H1 (cell line): Measurements from ENCODE around the gene TRAIP. TPM values are rescaled to one million over a fixed set of nuclear protein-coding genes. Genes with fewer than 3 reads are reported as not detected.

Experiments used
- CTCF ChIA-PET: fragments of 300-600 bp; sonication (Branson Sonifier 250); formaldehyde crosslinking; loops from one replicate; lab custom pipeline; 2021; ENCODE audit not compliant: partially characterized antibody; lab: Charles Lee
- POLR2A ChIA-PET: fragments of 300-600 bp; sonication (Branson Sonifier 250); formaldehyde crosslinking; loops from one replicate; lab custom pipeline; 2021; ENCODE audit warnings: inconsistent platforms; ENCODE audit not compliant: partially characterized antibody; lab: Charles Lee
- DNase-seq, 2 experiments: peaks; one replicate each; pipeline versions ENCODE4 v3.0.0 to v3.0.0-alpha.2; 2010 to 2022; ENCODE audit warnings: low spot score in 2 of 2, low read depth in 1 of 2, mixed read lengths in 1 of 2
- FAIRE-seq: peaks from 2 replicates; lab custom pipeline; 2011; peaks lifted over from hg19 to GRCh38; lab: Jason Lieb, UNC
- H2AFZ ChIP-seq: 2 replicates; pipeline ENCODE4 v1.8.1; 2012; ENCODE audit warnings: low read length, inconsistent platforms
- H2AK5ac ChIP-seq: 2 replicates; pipeline ENCODE4 v1.6.1; 2013; ENCODE audit warnings: low read depth, low read length
- H2BK120ac ChIP-seq: replicated peaks from 2 replicates; pipeline ENCODE3; 2013; ENCODE audit warnings: low read depth, low read length, inconsistent platforms
- H2BK12ac ChIP-seq: 2 replicates; pipeline ENCODE4 v1.6.1; 2013; ENCODE audit warnings: low read depth, low read length
- H2BK15ac ChIP-seq: 2 replicates; pipeline ENCODE4 v1.6.1; 2013; ENCODE audit warnings: low read length
- H2BK20ac ChIP-seq: 2 replicates; pipeline ENCODE4 v1.6.1; 2013; ENCODE audit warnings: low read length
- H2BK5ac ChIP-seq: 2 replicates; pipeline ENCODE4 v1.6.1; 2013; ENCODE audit warnings: low read depth, low read length
- H3K14ac ChIP-seq: 2 replicates; pipeline ENCODE4 v1.6.1; 2013; ENCODE audit warnings: inconsistent platforms; ENCODE audit not compliant: insufficient read length
- H3K18ac ChIP-seq: 2 replicates; pipeline ENCODE4 v1.6.1; 2013; ENCODE audit warnings: low read length; ENCODE audit errors: extremely low read depth
- H3K23ac ChIP-seq: 2 replicates; pipeline ENCODE4 v1.6.1; 2013; ENCODE audit warnings: inconsistent platforms; ENCODE audit not compliant: insufficient read length
- H3K23me2 ChIP-seq: 2 replicates; pipeline ENCODE4 v1.6.1; 2013; ENCODE audit warnings: low read depth, low read length
- H3K27ac ChIP-seq: 2 replicates; pipeline ENCODE4 v1.6.1; 2011; ENCODE audit warnings: low read depth, low read length, inconsistent platforms
- H3K27me3 ChIP-seq, 4 experiments: replicated peaks in 1 of 4; 1 replicate in 1 of 4; 2 replicates in 3 of 4; pipeline versions ENCODE4 v1.6.1 to v1.8.1; 2011 to 2013; ENCODE audit warnings: low read length in 3 of 4, mild to moderate bottlenecking in 3 of 4, inconsistent platforms in 2 of 4, mixed read lengths in 2 of 4, moderate library complexity in 1 of 4; ENCODE audit not compliant: control insufficient read depth in 3 of 4, insufficient read depth in 3 of 4; ENCODE audit errors: extremely low read depth in 1 of 4
- H3K36me3 ChIP-seq, 4 experiments: 2 replicates each; pipeline versions ENCODE4 v1.6.1 to v1.8.1; 2011 to 2013; ENCODE audit warnings: mild to moderate bottlenecking in 4 of 4, low read length in 3 of 4, moderate library complexity in 2 of 4, control low read depth in 1 of 4, inconsistent platforms in 1 of 4; ENCODE audit not compliant: insufficient read depth in 4 of 4, control insufficient read depth in 2 of 4
- H3K4ac ChIP-seq: replicated peaks from 2 replicates; pipeline ENCODE3; 2013; ENCODE audit warnings: low read length, low read depth, mixed read lengths, inconsistent platforms; ENCODE audit not compliant: insufficient read length
- H3K4me1 ChIP-seq, 4 experiments: replicated peaks in 1 of 4; 1 replicate in 1 of 4; 2 replicates in 3 of 4; pipeline versions ENCODE4 v1.6.1 to v1.8.1; 2011 to 2013; ENCODE audit warnings: low read length in 3 of 4, inconsistent platforms in 2 of 4, mixed read lengths in 1 of 4; ENCODE audit not compliant: insufficient read depth in 4 of 4, control insufficient read depth in 3 of 4
- H3K4me2 ChIP-seq, 2 experiments: 2 replicates each; pipeline versions ENCODE4 v1.6.1 to v1.8.1; 2011 to 2013; ENCODE audit warnings: low read depth in 2 of 2, low read length in 2 of 2, control low read depth in 1 of 2, inconsistent platforms in 1 of 2, mild to moderate bottlenecking in 1 of 2; ENCODE audit not compliant: insufficient read depth in 1 of 2
- H3K4me3 ChIP-seq, 4 experiments: fragments of 200-600, 300-600 bp in 1 of 4; sonication (generic), shearing (Covaris generic), sonication (Bioruptor Twin) in 1 of 4; 2 replicates each; pipeline versions ENCODE4 v1.5.1 to v1.8.1; 2011 to 2016; ENCODE audit warnings: low read length in 4 of 4, low read depth in 3 of 4, control low read depth in 2 of 4, inconsistent platforms in 2 of 4, mild to moderate bottlenecking in 2 of 4, mixed read lengths in 1 of 4, moderate library complexity in 1 of 4; ENCODE audit not compliant: insufficient read depth in 2 of 4; ENCODE audit errors: extremely low read depth in 1 of 4
- H3K56ac ChIP-seq: replicated peaks from 2 replicates; pipeline ENCODE3; 2013; ENCODE audit warnings: low read depth, mild to moderate bottlenecking, mixed read lengths, low read length, inconsistent platforms; ENCODE audit not compliant: insufficient read length
- H3K79me1 ChIP-seq: 2 replicates; pipeline ENCODE4 v1.6.1; 2013; ENCODE audit warnings: low read depth, low read length, control low read depth
- H3K79me2 ChIP-seq, 2 experiments: 2 replicates each; pipeline versions ENCODE4 v1.6.1 to v1.8.1; 2012 to 2013; ENCODE audit warnings: low read length in 2 of 2, mild to moderate bottlenecking in 2 of 2, inconsistent platforms in 1 of 2; ENCODE audit not compliant: insufficient read depth in 2 of 2, control insufficient read depth in 1 of 2
- H3K9ac ChIP-seq, 4 experiments: replicated peaks in 1 of 4; 1 replicate in 1 of 4; 2 replicates in 3 of 4; pipeline versions ENCODE4 v1.6.1 to v1.8.1; 2011 to 2013; ENCODE audit warnings: low read depth in 3 of 4, low read length in 3 of 4, control low read depth in 2 of 4, mild to moderate bottlenecking in 2 of 4, moderate library complexity in 2 of 4, inconsistent platforms in 1 of 4; ENCODE audit errors: extremely low read depth in 1 of 4
- H3K9me3 ChIP-seq, 2 experiments: 2 replicates each; pipeline versions ENCODE4 v1.6.1 to v1.8.1; 2012 to 2013; ENCODE audit warnings: mild to moderate bottlenecking in 2 of 2, moderate library complexity in 2 of 2, control low read depth in 1 of 2, inconsistent platforms in 1 of 2, low read depth in 1 of 2, low read length in 1 of 2, mixed read lengths in 1 of 2; ENCODE audit not compliant: insufficient read depth in 2 of 2
- H4K20me1 ChIP-seq, 2 experiments: replicated peaks in 1 of 2; 2 replicates each; pipeline versions ENCODE3 to v1.8.1; 2011 to 2013; ENCODE audit warnings: inconsistent platforms in 2 of 2, low read length in 2 of 2, mild to moderate bottlenecking in 1 of 2; ENCODE audit not compliant: insufficient read depth in 2 of 2, control insufficient read depth in 1 of 2
- H4K5ac ChIP-seq: 2 replicates; pipeline ENCODE4 v1.6.1; 2013; ENCODE audit warnings: low read length, low read depth, mixed read lengths, inconsistent platforms; ENCODE audit not compliant: insufficient read length
- H4K8ac ChIP-seq: 2 replicates; pipeline ENCODE4 v1.8.0; 2013; ENCODE audit warnings: mild to moderate bottlenecking, moderate library complexity, low read length, inconsistent platforms; ENCODE audit not compliant: insufficient read depth; ENCODE audit errors: extremely low read depth
- H4K91ac ChIP-seq: replicated peaks from 2 replicates; pipeline ENCODE3; 2013; ENCODE audit warnings: low read length, mixed read lengths, inconsistent platforms; ENCODE audit not compliant: insufficient read length
- BRCA1 ChIP-seq: IDR thresholded peaks from 2 replicates; pipeline ENCODE4 v1.6.1; 2012; ENCODE audit warnings: low read depth, low read length, improper control_type of control experiment
- CTBP2 ChIP-seq: IDR thresholded peaks from 2 replicates; pipeline ENCODE4 v1.7.0; 2011; ENCODE audit warnings: borderline replicate concordance, mild to moderate bottlenecking, moderate library complexity, mixed read lengths, low read length; ENCODE audit not compliant: insufficient read depth, insufficient read length
- FOSL1 ChIP-seq: IDR thresholded peaks from 2 replicates; pipeline ENCODE4 v1.6.1; 2011; ENCODE audit warnings: mild to moderate bottlenecking, low read depth, low read length, moderate library complexity; ENCODE audit not compliant: insufficient read depth
- GTF2F1 ChIP-seq: IDR thresholded peaks from 2 replicates; pipeline ENCODE4 v1.6.1; 2012; ENCODE audit warnings: low read depth, low read length, improper control_type of control experiment, borderline replicate concordance
- HDAC6 ChIP-seq: IDR thresholded peaks from one replicate; pipeline ENCODE4 v1.7.1; 2012; ENCODE audit warnings: low read depth, mild to moderate bottlenecking, inconsistent platforms, low read length, moderate library complexity
- MAFK ChIP-seq: IDR thresholded peaks from 2 replicates; pipeline ENCODE4 v1.6.1; 2012; ENCODE audit warnings: low read depth, mild to moderate bottlenecking, improper control_type of control experiment, low read length
- SIN3A ChIP-seq, 2 experiments: IDR thresholded peaks in 1 of 2; conservative IDR thresholded peaks in 1 of 2; 2 replicates each; pipeline ENCODE4 v1.6.1; 2011 to 2012; ENCODE audit warnings: low read length in 2 of 2, improper control_type of control experiment in 1 of 2, low read depth in 1 of 2, mild to moderate bottlenecking in 1 of 2
- SP4 ChIP-seq: IDR thresholded peaks from 2 replicates; pipeline ENCODE4 v1.6.1; 2012; ENCODE audit warnings: low read length, inconsistent platforms
- TAF7 ChIP-seq: optimal IDR thresholded peaks from 2 replicates; pipeline ENCODE3; 2011; ENCODE audit warnings: low read depth, mild to moderate bottlenecking, inconsistent platforms, low read length, moderate library complexity, borderline replicate concordance
- TEAD4 ChIP-seq: IDR thresholded peaks from 2 replicates; pipeline ENCODE4 v1.6.1; 2012; ENCODE audit warnings: low read depth, low read length, inconsistent platforms, mixed read lengths
- ZNF274 ChIP-seq: IDR thresholded peaks from 2 replicates; pipeline ENCODE4 v1.7.0; 2012; ENCODE audit warnings: low read length, borderline replicate concordance; ENCODE audit errors: extremely low read depth
- polyA plus RNA-seq, 7 experiments: library from polyadenylated mRNA; depleted of rRNA in 3 of 7; stranded (reverse) in 5 of 7; unstranded in 2 of 7; fragments of >200 nt in 5 of 7; fragments of 200-250 nt in 2 of 7; gene quantifications; 1 replicate in 5 of 7; 2 replicates in 1 of 7; 4 replicates in 1 of 7; pipeline versions ENCODE4 v1.2.1 to v1.2.3, GENCODE V29; 2011 to 2013; ENCODE audit warnings: missing spikeins in 2 of 7, mixed read lengths in 2 of 7
- total RNA-seq: library from RNA; stranded (reverse); fragmentation: NEBNext Ultra II Directional; extraction: Animal tissue kit (Norgen Biotek cat#: 25700); gene quantifications from 2 replicates; pipeline ENCODE4 v1.2.1, GENCODE V29; 2021
- TF ChIP-seq, protein P1 (sequence below), 3 experiments: IDR thresholded peaks; 1 replicate in 2 of 3; 2 replicates in 1 of 3; pipeline versions ENCODE4 v1.5.1 to v1.6.1; 2011; ENCODE audit warnings: low read length in 3 of 3, mild to moderate bottlenecking in 3 of 3, inconsistent platforms in 2 of 3, low read depth in 1 of 3, moderate library complexity in 1 of 3; ENCODE audit not compliant: insufficient read depth in 1 of 3; ENCODE audit errors: control extremely low read depth in 1 of 3

TRAIP gene
- total and polyA plus RNA-seq, 2 of the 8 experiments (the other 6 are each of a cell fraction or from before 2014, with no cell fraction given): 27.7 to 28.1 TPM

DNA sequence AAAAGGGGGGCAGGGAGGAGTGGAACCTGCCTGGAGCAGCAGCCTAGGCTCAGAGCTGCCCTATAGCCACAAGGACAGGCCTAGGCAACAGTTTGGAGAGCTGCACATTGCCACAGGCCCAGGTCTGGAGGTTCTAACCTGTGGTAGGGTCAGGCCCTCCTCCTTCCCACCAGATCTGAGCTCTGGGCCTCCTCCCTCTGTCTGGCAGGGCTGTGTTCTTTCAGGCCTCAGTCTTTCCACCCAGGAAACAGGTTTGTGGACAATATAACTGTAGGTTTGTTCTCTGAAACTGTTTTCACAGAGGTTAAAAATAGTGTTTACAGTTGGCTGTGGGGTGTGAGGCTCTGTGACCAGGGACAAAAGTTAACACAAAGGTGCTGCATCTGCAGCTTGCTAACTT, 22.3 kb upstream of the TRAIP start:
- no peak overlapping the region for H4K8ac ChIP-seq
- POLR2A ChIA-PET: interaction anchor here (0.8 to 16.1 kb wide), 4 partner anchors 11 to 24 kb away, joined by 3 to 149 read pairs (median 4); partner anchors contain the start of genes CAMKV and TRAIP
- TF ChIP-seq SP4 (no peak), ZNF274 (no peak), HDAC6 (no peak), CTBP2 (no peak), TEAD4 (no peak), TAF7 (no peak), FOSL1 (no peak), GTF2F1 (no peak), SIN3A (conservative IDR thresholded peaks at IDR 0.05 in 1 of 2, IDR thresholded peaks at IDR 0.05 in 1 of 2; ENCODE audit: low read depth in 1 of 2, low read length in 2 of 2) (no peak), BRCA1 (no peak), MAFK (no peak)
- TF ChIP-seq, protein P1, sequence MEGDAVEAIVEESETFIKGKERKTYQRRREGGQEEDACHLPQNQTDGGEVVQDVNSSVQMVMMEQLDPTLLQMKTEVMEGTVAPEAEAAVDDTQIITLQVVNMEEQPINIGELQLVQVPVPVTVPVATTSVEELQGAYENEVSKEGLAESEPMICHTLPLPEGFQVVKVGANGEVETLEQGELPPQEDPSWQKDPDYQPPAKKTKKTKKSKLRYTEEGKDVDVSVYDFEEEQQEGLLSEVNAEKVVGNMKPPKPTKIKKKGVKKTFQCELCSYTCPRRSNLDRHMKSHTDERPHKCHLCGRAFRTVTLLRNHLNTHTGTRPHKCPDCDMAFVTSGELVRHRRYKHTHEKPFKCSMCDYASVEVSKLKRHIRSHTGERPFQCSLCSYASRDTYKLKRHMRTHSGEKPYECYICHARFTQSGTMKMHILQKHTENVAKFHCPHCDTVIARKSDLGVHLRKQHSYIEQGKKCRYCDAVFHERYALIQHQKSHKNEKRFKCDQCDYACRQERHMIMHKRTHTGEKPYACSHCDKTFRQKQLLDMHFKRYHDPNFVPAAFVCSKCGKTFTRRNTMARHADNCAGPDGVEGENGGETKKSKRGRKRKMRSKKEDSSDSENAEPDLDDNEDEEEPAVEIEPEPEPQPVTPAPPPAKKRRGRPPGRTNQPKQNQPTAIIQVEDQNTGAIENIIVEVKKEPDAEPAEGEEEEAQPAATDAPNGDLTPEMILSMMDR (IDR thresholded peaks at IDR 0.05; ENCODE audit: control extremely low read depth in 1 of 3, insufficient read depth in 1 of 3, low read depth in 1 of 3, low read length in 3 of 3): no peak

More for the DNA sequence above, 22.3 kb upstream of the TRAIP start:
- Histone ChIP-seq H3K27ac (no peak overlapping the region), H3K79me1 (no peaks in the 10 kb centered on the region), H4K91ac (no peak overlapping the region), H2BK5ac (no peak overlapping the region), H2BK12ac (no peak overlapping the region), H2BK120ac (no peak overlapping the region), H2AK5ac (no peak overlapping the region), H3K79me2 (no peaks in the 10 kb centered on the region), H3K23me2 (no peaks in the 10 kb centered on the region), H3K56ac (no peak overlapping the region), H3K36me3 (no peaks in the 10 kb centered on the region), H3K27me3 (no peaks in the 10 kb centered on the region; a peak in 1 of 7 replicates), H3K4me3 (no peak overlapping the region), H3K18ac (no peak overlapping the region), H3K4me2 (no peak overlapping the region), H2BK20ac (0 out of 2 replicates have a peak overlapping the region, but pooled peaks have one; percentile 21), H4K20me1 (no peaks in the 10 kb centered on the region), H3K23ac (no peak overlapping the region), H3K14ac (no peak overlapping the region), H2AFZ (no peak overlapping the region), H3K9ac (no peak overlapping the region), H2BK15ac (0 out of 2 replicates have a peak overlapping the region, but pooled peaks have one; percentile 29), H3K4me1 (peaks cover 10 to 22% (median 17%) of the 10 kb centered on the region in 4 experiments), H3K4ac (no peak overlapping the region), H3K9me3 (no peaks in the 10 kb centered on the region), H4K5ac (no peak overlapping the region)
- DNase-seq (no peak), FAIRE-seq (no peak)
- CTCF ChIA-PET: interaction anchor here (0.5 to 10.1 kb wide), 10 partner anchors 9 to 243 kb away, joined by 3 to 89 read pairs (median 4); partner anchors contain the start of gene CAMKV
